HG03103 (cell line): Measurements from ENCODE around the gene ZDHHC3.

Experiments used
- ATAC-seq: cut with Tn5 transposase; IDR thresholded peaks from one replicate; pipeline ENCODE4 v1.9.1; 2021; ENCODE audit warnings: low read depth; ENCODE audit not compliant: unreplicated experiment

ZDHHC3 gene

DNA sequence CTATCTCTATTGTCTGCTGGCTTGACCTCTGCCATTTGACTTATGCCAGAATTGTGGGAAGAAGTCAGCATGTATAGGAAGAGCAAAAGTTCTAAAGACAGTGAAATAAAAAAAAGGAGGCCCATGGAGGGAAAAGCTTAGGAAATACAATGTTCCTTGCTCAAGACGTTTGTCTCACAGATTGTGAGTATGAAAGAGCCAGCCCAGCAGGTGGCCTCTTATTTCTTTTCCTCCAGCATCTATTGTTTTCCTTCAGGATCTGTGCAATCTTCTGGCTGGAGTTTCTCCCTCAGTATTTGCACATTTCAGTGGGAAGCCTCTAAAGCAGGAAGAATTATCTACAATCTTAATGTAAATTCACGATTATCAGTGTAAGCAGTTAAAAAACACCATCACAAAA is 43.7 kb downstream of the ZDHHC3 start:
- ATAC-seq = no peak

- no peak for ATAC-seq
Measured at GRCh38 chr3:44931791-44932190, 44.2 kb downstream of the ZDHHC3 start.

- no peak for ATAC-seq
Measured at GRCh38 chr3:44930911-44931310, 45.1 kb downstream of the ZDHHC3 start.

- ATAC-seq = no peak
Measured at GRCh38 chr3:44929782-44930181, 46.2 kb downstream of the ZDHHC3 start.

GRCh38 chr3:44927371-44927770 is 48.6 kb downstream of the ZDHHC3 start:
- no peak for ATAC-seq

GRCh38 chr3:44926921-44927320 is 49.1 kb downstream of the ZDHHC3 start:
- no peak for ATAC-seq

DNA sequence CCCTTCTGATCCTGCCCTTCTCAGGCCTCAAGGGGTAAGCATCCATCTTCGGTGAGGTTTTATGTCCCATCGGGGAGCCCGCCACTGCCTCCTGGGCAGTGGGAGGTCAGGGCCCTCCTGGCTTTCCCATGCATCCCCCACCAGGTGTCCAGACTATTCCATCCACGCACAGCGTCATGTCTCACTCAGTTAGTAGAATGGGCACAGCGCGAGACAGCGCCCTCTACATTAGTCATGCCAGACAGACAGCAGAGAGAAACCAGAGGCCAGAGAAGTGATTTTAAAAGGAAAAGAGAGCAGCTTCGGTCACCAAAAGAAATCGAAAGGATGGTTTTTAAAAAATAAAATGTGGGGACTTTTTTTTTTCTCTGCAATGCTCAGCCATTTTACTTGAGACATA is 49.8 kb downstream of the ZDHHC3 start:
- no peak for ATAC-seq

GRCh38 chr3:44924457-44925084 is 51.4 kb downstream of the ZDHHC3 start:
- no peak for ATAC-seq

GRCh38 chr3:44923632-44924456 is 52.1 kb downstream of the ZDHHC3 start:
- ATAC-seq = no peak

GRCh38 chr3:44920081-44920480 is 55.9 kb downstream of the ZDHHC3 start:
- no peak for ATAC-seq

- no peak for ATAC-seq
Measured at GRCh38 chr3:44918581-44918980, 57.4 kb downstream of the ZDHHC3 start.

DNA sequence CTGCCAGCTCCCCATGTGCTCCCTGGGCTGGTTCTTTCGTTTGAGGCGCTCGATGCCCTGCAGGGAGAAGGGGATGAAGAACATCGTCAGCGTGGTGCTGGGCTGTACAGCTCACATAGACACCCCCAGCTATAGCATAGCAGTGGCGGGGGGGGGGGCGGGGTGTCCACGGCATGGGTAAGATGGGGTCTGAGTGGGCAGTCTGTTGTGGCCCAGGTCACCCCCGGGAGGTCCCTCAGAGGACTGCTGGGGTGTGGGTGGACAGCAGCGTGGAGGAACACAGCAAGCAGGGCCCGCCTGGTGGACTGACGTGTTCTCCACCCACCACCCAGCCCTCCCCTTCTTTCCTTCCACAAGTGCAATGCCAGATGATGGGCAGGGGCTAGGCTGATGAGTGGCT is 57.9 kb downstream of the ZDHHC3 start:
- ATAC-seq = no peak

- no peak for ATAC-seq
Measured at GRCh38 chr3:44915702-44916438, 60.1 kb downstream of the ZDHHC3 start.

- no peak for ATAC-seq
Measured at GRCh38 chr3:44914936-44915335, 61.0 kb downstream of the ZDHHC3 start.

- ATAC-seq = no peak
Measured at GRCh38 chr3:44913868-44914468, 62.0 kb downstream of the ZDHHC3 start.

GRCh38 chr3:44910693-44911092 is 65.3 kb downstream of the ZDHHC3 start:
- no peak for ATAC-seq

DNA sequence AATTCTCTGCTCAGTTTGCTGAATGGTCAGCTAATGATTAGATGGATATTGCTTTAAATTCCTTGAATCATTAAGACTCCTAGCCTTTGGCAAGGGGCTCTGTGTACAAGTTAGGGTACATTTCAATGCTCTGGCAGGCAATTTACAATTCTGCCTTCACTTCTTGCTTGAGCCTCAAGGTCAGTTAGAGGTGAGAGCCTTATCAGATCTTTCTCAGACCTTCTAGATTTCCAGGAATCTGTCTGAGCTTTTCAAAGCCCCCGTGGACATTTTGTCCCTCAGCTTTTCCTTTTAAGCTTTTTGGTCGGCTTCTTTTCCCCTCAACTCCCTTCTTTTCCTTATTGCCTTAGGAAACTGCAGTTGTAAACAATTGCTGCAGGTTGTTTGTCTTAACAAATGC is 66.9 kb downstream of the ZDHHC3 start:
- ATAC-seq = no peak

- ATAC-seq = no peak
Measured at GRCh38 chr3:44907612-44908011, 68.4 kb downstream of the ZDHHC3 start.

GRCh38 chr3:44906997-44907396 is 69.0 kb downstream of the ZDHHC3 start:
- ATAC-seq = no peak

DNA sequence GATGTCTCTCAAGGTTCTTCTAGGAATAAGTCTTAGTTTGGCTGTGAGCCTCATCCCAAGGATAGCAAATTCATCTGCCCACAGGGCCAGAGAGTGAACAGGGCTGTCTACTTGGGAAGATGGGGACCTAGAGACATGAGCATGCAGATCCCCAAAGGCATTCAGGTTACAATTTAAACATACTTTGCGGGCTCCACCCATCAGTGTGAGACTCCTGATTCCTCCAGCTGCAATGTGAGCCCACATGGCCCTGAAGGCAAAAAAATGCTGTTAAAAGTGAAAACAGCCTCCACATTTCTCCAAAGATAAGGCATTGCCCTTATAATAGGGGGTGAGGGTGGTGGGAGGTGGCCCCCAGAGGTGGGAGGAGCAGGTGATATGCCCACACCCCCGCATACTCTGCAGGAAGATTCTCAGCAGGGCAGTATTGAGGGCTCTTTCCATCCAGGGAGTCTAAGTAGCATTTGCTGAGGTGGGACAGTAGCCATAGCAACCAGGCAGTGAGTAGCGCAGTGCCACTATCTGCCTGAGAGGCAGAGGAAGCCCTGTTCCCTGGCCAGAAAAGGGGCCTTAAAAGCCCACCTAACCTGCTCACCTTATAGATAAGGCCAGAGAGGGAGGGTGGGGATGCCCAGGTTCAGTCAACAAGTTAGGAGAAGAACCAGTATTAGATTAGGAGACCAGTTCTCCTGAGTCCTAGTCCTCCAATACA is 70.4 kb downstream of the ZDHHC3 start:
- ATAC-seq = no peak
